GM10847 (cell line): ENCODE measurements around the gene POLA1.

Experiments
- POLR2A ChIP-seq: IDR thresholded peaks from 2 replicates; pipeline ENCODE4 v1.6.1; 2011; ENCODE audit not compliant: insufficient read length; ENCODE audit errors: extremely low read depth

The POLA1 gene

GRCh38 chrX:25012793-25013631 lies 319.3 kb downstream of the POLA1 start:
- TF ChIP-seq POLR2A: no peak

- TF ChIP-seq POLR2A: no peak
Measured at GRCh38 chrX:25013632-25014365, 320.1 kb downstream of the POLA1 start.

- no peak for TF ChIP-seq POLR2A
Measured at GRCh38 chrX:25014366-25014838, 320.7 kb downstream of the POLA1 start.

GRCh38 chrX:25015486-25016360 lies 322.0 kb downstream of the POLA1 start, which contains the start of gene ARX:
ARX (minus strand) TSS chrX:25015965; CDS start chrX:25015737, 228 bp downstream.
- TF ChIP-seq POLR2A: no peak

- no peak for TF ChIP-seq POLR2A
Measured at GRCh38 chrX:25016361-25016671, 322.6 kb downstream of the POLA1 start.

- no peak for TF ChIP-seq POLR2A
Measured at GRCh38 chrX:25016938-25017598, 323.4 kb downstream of the POLA1 start.

- no peak for TF ChIP-seq POLR2A
Measured at GRCh38 chrX:25017667-25018247, 324.0 kb downstream of the POLA1 start.

- TF ChIP-seq POLR2A: no peak
Measured at GRCh38 chrX:25018682-25019081, 325.0 kb downstream of the POLA1 start.

GRCh38 chrX:25019707-25020390 lies 326.1 kb downstream of the POLA1 start:
- TF ChIP-seq POLR2A: no peak

GRCh38 chrX:25020391-25020904 lies 326.7 kb downstream of the POLA1 start:
- TF ChIP-seq POLR2A: no peak

- no peak for TF ChIP-seq POLR2A
Measured at GRCh38 chrX:25020905-25021449, 327.3 kb downstream of the POLA1 start.

- no peak for TF ChIP-seq POLR2A
Measured at GRCh38 chrX:25022499-25023325, 329.0 kb downstream of the POLA1 start.
